Cardiac fibroblast (primary cell): Measurements from ENCODE around the gene PDZD2.
"Not testable (repeated sequence)": the region's sequence is repeated elsewhere in the genome, so short reads cannot be mapped to it uniquely, and the experiment has no call there.

ENCODE experiments used
- DNase-seq, 2 donors: peaks; one replicate each; pipeline versions ENCODE4 v3.0.0 to v3.0.0-alpha.2; 2010; ENCODE audit warnings: low read depth in 2 of 2
- H3K4me3 ChIP-seq, 2 donors: replicated peaks in 1 of 2; 1 replicate in 1 of 2; 2 replicates in 1 of 2; pipeline ENCODE4 v1.5.1; 2011; ENCODE audit warnings: low read depth in 2 of 2, low read length in 2 of 2, mild to moderate bottlenecking in 2 of 2, moderate library complexity in 1 of 2
- CTCF ChIP-seq: IDR thresholded peaks from one replicate; pipeline ENCODE4 v1.5.1; 2011; ENCODE audit warnings: low read depth, mild to moderate bottlenecking, low read length, inconsistent platforms

The PDZD2 gene

GRCh38 chr5:31638748-31639418 lies at the start of gene PDZD2:
Gene PDZD2 (plus strand): TSS chr5:31639131.
- peak; percentile 34 for TF ChIP-seq CTCF
- H3K4me3 ChIP-seq: peak within 1 kb of the TSS; percentile 56 to 58
- DNase-seq: peak; percentile 48 to 51

- no peak overlapping the region for H3K4me3 ChIP-seq
- TF ChIP-seq CTCF: no peak
- no peak for DNase-seq
Measured at GRCh38 chr5:31593665-31594064, 45.3 kb upstream of the PDZD2 start.

GRCh38 chr5:31596354-31596753 lies 42.6 kb upstream of the PDZD2 start:
- H3K4me3 ChIP-seq: no peak overlapping the region
- TF ChIP-seq CTCF: no peak
- no peak for DNase-seq

- no peak for TF ChIP-seq CTCF
- H3K4me3 ChIP-seq: no peak overlapping the region
- no peak for DNase-seq
Measured at GRCh38 chr5:31598640-31599611, 40.0 kb upstream of the PDZD2 start.

GRCh38 chr5:31602305-31602704 lies 36.6 kb upstream of the PDZD2 start:
- DNase-seq, H3K4me3 ChIP-seq: not testable (repeated sequence)

GRCh38 chr5:31604240-31604639 lies 34.7 kb upstream of the PDZD2 start:
- H3K4me3 ChIP-seq: no peak overlapping the region
- TF ChIP-seq CTCF: no peak
- no peak for DNase-seq

- H3K4me3 ChIP-seq: no peak overlapping the region
- no peak for TF ChIP-seq CTCF
- no peak for DNase-seq
Measured at GRCh38 chr5:31604644-31605043, 34.3 kb upstream of the PDZD2 start.
